Erythroblast (primary cell): ENCODE data around the gene APOBEC3A.

ENCODE experiments used
- GATA1 ChIP-seq: IDR thresholded peaks from 2 replicates; pipeline ENCODE4 v1.6.1; 2011; ENCODE audit warnings: low read depth, mild to moderate bottlenecking, control low read depth, low read length, moderate library complexity
- POLR2A ChIP-seq: IDR thresholded peaks from 2 replicates; pipeline ENCODE4 v1.6.1; 2011; ENCODE audit warnings: mild to moderate bottlenecking, low read length

DNA sequence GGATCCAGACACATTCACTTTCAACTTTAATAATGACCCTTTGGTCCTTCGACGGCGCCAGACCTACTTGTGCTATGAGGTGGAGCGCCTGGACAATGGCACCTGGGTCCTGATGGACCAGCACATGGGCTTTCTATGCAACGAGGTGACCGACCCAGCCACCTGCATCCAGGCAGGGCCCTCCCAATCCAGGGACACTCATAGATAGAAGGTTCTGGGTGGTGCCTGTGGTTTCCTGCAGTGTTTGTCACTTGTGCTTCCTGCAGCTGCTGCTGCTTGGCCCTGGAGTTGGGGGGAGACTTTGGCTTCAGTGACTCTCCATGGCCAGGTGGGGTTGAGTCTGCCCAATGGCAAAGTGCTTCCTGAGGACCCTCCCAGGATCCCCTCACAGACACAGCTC is 32.1 kb downstream of the APOBEC3A start:
- no peak for TF ChIP-seq POLR2A
- TF ChIP-seq GATA1, result no peak
